SHP77 (cell line): Measurements from ENCODE around the gene UGP2.
"Not testable (repeated sequence)": the region's sequence is repeated elsewhere in the genome, so short reads cannot be mapped to it uniquely, and the experiment has no call there.

Source experiments
- DNase-seq, 2 experiments: peaks; one replicate each; lab custom pipeline; 2025; lab: John Stamatoyannopoulos, UW

Gene UGP2

DNA sequence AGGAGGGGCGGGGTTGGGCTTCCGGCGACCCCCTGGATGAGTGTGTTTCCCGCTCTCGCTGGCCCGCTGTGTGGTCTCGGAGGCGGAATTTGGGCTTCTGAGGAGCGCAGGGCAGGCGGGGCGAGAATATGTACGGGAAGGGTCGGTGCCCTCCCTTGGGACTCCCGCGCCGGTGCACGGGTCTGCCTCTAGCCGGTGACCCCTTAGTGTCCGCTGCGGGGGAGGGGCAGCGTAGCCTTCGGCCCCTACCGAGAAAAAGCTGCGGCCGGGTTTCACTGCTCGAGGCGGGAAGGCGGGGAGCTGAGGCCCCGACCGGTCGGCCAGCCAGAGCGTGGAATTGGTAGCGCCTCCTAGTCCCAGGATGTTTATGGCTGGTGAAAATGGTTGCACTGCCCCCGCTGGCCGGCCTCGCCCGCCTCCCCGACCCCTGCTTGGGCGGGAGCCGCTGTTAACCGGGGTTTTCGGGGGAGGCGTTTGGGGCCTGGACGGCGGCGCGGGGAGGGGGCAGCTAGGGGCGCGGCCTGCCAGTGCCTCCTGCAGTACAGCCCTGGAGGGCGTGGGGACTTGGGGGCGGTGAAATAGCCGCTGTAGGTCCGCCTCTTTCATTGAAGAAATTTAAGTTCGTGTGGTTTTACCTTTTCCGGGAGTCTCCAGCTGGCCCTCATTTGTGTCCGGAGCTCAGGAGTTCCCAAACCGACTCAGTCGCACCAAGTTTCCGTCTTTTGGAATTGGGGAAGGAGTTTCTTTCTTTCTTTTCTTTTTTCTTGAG lies at the start of gene UGP2:
Gene UGP2 (plus strand): TSS at position 643 of the 769 bp plus-strand sequence. CDS start 290 bp downstream, outside the sequence.
- DNase-seq: peak; percentile 68 to 86

GRCh38 chr2:63792530-63792929 lies 49.2 kb upstream of the UGP2 start:
- DNase-seq: no peak

DNA sequence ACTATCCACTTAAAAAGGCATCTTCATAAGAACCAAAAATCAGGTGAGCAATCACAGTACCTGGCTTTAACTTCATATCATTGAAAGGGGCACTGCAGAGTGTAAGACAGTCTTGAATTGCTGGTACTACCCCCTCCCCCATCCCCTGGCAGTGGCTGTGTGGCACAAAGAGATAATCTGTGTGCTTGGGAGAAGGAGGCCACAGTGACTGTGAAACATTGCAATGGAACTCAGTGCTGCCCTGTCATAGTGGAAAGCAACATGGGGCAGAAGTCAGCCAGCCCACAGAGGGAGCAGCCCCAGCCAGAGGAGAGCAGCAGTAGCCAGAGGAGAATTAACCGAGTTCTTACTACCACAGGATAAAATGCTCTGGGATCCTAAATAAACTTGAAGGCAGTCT lies 45.3 kb upstream of the UGP2 start:
- DNase-seq: no peak

DNA sequence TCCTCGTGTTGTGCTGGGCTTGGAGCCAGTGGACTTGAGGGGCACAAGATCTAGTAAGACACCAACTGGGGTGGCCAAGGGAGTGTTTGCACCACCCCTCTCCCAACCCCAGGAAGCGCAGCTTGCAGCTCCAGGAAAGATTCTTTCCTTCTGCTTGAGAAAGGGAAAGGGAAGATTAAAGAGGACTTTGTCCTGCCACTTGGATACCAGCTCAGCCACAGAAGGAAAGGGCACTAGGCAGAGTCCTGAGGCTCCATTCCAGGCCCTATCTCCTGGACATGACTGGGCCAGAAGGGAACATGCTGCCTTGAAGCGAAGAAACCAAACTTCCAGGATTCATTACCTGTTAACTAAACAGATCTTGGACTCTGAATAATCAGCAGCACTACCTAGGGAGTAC lies 44.9 kb upstream of the UGP2 start:
- DNase-seq: no peak

GRCh38 chr2:63801455-63801854 lies 40.2 kb upstream of the UGP2 start:
- DNase-seq: no peak

- no peak for DNase-seq
Measured at GRCh38 chr2:63805412-63805811, 36.3 kb upstream of the UGP2 start.

DNA sequence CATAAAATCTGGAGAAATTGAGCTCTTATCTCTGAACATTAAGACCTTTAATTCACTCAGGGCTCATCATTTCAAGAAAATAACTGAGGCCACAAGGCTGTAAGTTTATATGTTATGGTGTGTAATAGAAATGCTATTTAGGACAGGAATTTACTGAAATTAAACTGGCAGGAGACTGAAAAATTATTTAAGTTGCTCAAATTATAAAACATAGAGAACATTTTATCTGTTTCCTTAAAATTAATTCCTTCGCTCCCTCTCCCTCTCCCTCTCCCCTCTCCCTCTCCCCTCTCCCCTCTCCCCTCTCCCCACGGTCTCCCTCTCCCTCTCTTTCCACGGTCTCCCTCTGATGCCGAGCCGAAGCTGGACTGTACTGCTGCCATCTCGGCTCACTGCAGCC lies 33.7 kb upstream of the UGP2 start:
- not testable (repeated sequence) for DNase-seq

DNA sequence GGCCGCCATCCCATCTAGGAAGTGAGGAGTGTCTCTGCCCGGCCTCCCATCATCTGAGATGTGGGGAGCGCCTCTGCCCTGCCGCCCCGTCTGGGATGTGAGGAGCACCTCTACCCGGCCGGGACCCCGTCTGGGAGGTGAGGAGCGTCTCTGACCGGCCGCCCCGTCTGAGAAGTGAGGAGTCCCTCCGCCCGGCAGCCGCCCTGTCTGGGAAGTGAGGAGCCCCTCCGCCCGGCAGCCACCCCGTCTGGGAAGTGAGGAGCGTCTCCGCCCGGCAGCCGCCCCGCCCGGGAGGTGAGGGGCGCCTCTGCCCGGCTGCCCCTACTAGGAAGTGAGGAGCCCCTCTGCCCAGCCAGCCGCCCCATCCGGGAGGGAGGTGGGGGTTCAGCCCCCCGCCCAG lies 32.8 kb upstream of the UGP2 start:
- DNase-seq: not testable (repeated sequence)

DNA sequence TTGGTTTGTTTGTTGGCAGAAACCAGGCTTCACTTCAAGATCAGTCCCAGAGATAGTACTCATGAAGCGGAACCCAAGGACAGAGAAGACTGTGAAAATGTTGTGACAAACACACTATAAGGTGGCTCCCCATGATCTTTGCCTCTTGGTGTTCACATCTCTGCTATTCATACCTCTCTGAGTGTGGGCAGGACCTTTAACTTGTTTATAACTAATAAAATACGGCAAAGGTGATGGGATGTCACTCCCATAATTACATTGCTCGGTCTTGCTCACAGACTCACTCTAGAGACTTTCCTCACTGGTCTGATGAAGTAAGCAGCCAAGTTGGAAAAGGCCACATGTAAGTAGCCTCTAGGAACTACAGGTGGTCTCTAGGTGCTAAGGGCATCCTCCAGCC lies 30.6 kb upstream of the UGP2 start:
- DNase-seq: no peak

DNA sequence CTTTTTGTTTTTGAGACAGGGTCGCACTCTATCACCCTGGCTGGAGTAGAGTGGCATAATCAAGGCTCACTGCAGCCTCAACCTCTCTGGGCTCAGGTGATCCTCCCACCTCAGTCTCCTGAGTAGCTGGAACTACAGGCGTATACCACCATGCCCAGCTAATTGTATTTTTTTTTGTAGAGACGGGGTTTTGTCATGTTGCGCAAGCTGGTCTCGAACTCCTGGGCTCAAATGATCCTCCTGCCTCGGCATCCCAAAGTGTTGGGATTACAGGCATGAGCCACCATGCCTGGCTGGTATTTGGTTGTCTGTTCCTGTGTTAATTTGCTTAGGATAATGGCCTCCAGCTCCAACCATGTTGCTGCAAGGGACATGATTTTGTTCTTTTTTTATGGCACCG lies 29.8 kb upstream of the UGP2 start:
- not testable (repeated sequence) for DNase-seq

DNA sequence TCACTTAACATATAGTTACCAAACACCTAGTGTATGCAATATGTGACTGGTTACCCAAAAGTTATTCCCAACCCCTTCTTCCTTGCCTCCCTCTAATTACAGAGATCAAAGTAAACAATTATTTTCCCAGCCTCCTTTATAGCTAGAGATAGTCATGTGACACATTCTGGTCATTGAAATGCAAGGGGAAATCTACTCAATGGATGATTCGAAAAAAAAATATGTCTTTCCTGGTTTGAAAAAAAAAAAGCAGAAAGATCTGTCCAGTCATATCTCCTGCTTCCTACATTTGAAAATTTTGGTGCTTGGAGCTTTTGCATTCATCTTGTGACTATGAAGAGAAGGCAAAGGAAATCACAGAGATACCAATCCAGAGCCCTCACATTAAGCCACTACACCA lies 27.6 kb upstream of the UGP2 start:
- DNase-seq: no peak

DNA sequence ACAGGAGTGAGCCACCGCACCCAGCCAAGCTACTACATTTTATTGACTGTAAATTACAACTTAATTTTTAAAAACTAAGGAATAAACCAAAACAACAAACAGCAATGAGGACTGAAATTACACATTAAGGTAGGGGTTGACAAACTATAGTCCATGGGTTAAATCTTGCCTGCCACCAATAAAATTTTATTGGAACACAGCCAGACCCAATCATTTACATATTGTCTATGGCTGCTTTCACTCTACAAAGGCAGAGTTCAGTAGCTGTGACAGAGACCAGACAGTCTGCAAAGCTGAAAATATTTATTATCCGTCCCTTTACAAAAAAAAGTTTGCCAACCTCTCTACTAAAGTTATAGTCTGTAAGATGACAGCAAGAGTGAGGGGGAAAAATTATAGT lies 24.3 kb upstream of the UGP2 start:
- no peak for DNase-seq

- peak; percentile 10 to 28 for DNase-seq
Measured at GRCh38 chr2:63818271-63818670, 23.4 kb upstream of the UGP2 start.

DNA sequence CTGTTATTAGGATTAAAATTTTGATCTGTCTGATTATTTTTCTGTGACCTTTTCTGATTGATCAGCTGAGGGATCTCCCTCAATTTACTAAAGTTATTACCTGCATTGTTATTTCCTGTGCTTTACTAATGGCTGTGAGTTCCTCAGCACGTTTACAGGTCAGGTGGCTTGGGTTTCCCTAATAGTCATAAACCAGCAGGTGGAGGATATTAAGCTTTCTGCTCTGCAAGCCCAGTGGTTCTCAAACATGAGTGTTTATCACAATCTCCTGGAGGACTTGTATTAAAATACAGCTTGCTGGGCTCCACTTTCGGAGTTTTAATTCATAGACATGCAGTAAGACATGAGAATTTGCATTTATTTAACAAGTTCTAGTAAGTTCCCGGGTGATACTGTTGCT lies 22.4 kb upstream of the UGP2 start:
- DNase-seq: peak in 1 of 2 experiments; percentile 24

GRCh38 chr2:63819765-63820717 lies 21.7 kb upstream of the UGP2 start:
- DNase-seq: no peak

GRCh38 chr2:63820969-63821368 lies 20.7 kb upstream of the UGP2 start:
- no peak for DNase-seq

GRCh38 chr2:63821396-63821795 lies 20.3 kb upstream of the UGP2 start:
- DNase-seq: no peak

DNA sequence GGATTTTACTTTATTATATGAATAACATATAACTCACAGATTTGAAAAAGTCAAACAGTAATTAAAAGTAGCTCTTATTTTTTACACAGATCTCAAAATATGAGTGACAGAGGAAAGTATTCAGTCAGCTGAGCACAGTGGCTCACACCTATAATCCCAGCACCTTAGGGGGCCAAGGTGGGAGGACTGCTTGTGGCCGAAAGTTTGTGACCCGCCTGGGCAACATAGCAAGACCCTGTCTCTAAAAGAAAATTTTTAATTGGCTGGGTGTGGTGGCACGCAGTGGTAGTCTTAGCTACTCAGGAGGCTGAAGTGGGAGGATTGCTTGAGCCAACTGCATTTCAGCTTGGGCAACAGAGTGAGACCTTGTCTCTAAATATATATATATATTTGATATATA lies 19.2 kb upstream of the UGP2 start:
- DNase-seq: no peak

GRCh38 chr2:63827749-63828148 lies 13.9 kb upstream of the UGP2 start:
- DNase-seq: no peak

DNA sequence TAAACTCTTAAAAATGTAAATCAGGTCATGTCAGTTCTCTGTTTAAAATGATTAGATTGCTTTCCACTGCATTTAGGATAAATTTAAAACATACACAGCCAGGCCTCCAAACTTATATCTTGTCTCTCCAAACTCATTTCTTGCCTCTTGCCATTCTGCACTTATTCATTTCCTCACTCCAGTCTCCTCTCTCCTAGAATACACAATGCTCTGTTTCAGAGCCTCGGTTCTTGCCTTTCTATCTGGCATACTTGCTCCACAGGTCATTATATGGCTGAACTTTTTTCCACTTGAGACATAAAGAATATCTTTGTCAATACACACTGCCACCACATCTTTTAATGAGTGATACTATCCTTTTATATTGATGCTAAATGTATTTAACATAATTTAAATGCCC lies 10.5 kb upstream of the UGP2 start:
- no peak for DNase-seq

- peak; percentile 27 to 32 for DNase-seq
Measured at GRCh38 chr2:63834401-63834800, 7.3 kb upstream of the UGP2 start.

DNA sequence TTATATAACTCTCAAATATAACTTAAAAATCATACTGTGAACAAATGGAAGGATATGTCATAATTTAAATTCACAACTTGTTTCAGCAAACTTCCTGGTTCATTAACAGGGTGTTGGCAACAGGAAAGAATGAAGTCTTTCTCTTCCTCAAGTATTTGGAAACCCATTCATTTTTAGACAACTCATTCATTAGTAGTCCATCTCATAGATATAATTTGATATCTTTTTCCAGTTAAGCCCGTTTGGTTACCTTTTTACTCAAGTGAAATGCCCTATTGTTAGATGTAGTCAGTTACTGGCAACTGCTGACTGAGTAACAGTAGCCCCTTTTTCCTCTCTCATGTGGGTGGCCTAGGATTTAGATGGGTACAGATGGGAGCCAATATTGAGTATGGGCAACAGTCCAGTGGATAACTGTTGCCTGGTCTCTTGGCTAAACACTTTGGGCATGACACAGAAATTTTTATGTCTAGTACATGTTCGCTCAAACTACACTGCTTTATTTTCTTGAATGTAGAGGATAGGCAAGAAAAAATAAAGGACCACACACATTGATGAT lies 4.6 kb upstream of the UGP2 start:
- no peak for DNase-seq
